Spleen (tissue), 11 donors: Measurements from ENCODE around the gene TMEM107. TPM values are rescaled to one million over a fixed set of nuclear protein-coding genes. Genes with fewer than 3 reads are reported as not detected.

Experiments
- DNase-seq: peaks from one replicate; pipeline ENCODE4 v3.0.0-alpha.2; 2020
- H3K27ac ChIP-seq, 8 donors: fragments of 200-600 bp; sonication (generic) in 7 of 8; 1 replicate in 4 of 8; 2 replicates in 4 of 8; pipeline versions ENCODE4 v1.5.0 to v1.8.0; 2016 to 2021; ENCODE audit warnings: inconsistent platforms in 4 of 8, mild to moderate bottlenecking in 4 of 8, moderate library complexity in 1 of 8
- H3K27me3 ChIP-seq, 7 donors: fragments of 200-600 bp; sonication (generic) in 6 of 7; replicated peaks in 1 of 7; 1 replicate in 4 of 7; 2 replicates in 3 of 7; pipeline versions ENCODE4 v1.5.0 to v1.8.0; 2016 to 2021; ENCODE audit warnings: inconsistent platforms in 3 of 7, mild to moderate bottlenecking in 1 of 7
- H3K36me3 ChIP-seq, 6 donors: fragments of 200-600 bp; sonication (generic) in 5 of 6; 1 replicate in 4 of 6; 2 replicates in 2 of 6; pipeline versions ENCODE4 v1.5.0 to v1.8.0; 2016 to 2021; ENCODE audit warnings: inconsistent platforms in 2 of 6
- H3K4me1 ChIP-seq, 6 donors: fragments of 200-600 bp; sonication (generic) in 5 of 6; 1 replicate in 3 of 6; 2 replicates in 3 of 6; pipeline versions ENCODE4 v1.5.0 to v1.8.0; 2016 to 2021; ENCODE audit warnings: inconsistent platforms in 3 of 6
- H3K4me3 ChIP-seq, 8 donors: fragments of 200-600 bp; sonication (generic) in 7 of 8; 1 replicate in 4 of 8; 2 replicates in 4 of 8; pipeline versions ENCODE4 v1.5.0 to v1.8.0; 2016 to 2021; ENCODE audit warnings: inconsistent platforms in 4 of 8, mild to moderate bottlenecking in 4 of 8, moderate library complexity in 2 of 8
- H3K9me3 ChIP-seq, 8 donors: fragments of 200-600 bp; sonication (generic) in 7 of 8; 1 replicate in 4 of 8; 2 replicates in 4 of 8; pipeline versions ENCODE4 v1.5.0 to v1.8.0; 2016 to 2021; ENCODE audit warnings: inconsistent platforms in 4 of 8
- POLR2A ChIP-seq, 3 donors: fragments of 450-650 bp; IDR thresholded peaks; one replicate each; pipeline ENCODE4 v1.5.1; 2017; ENCODE audit warnings: antibody characterized with exemption in 3 of 3, mild to moderate bottlenecking in 1 of 3
- POLR2AphosphoS5 ChIP-seq, 3 donors: sonication (generic); formaldehyde crosslinking; IDR thresholded peaks; one replicate each; pipeline ENCODE4 v1.5.1; 2017; ENCODE audit warnings: antibody characterized with exemption in 3 of 3
- WGBS, 5 donors: extraction: QIAGEN DNeasy Blood & Tissue Kit in 3 of 5; methylation state at CpG; one replicate each; pipeline versions ENCODE4 v1.1.5 to v1.1.7; 2013 to 2018; 5-methylcytosine and 5-hydroxymethylcytosine counted together
- intact Hi-C: fragments of 100-400 bp; cut with DNase I; formaldehyde crosslinking; loops from one replicate; pipeline ENCODE4 v1.15.0; 2023; ENCODE audit warnings: low total_unique reads
- polyA plus RNA-seq, 3 donors: library from polyadenylated mRNA; stranded (reverse); fragments of 200-250 nt; gene quantifications; one replicate each; pipeline ENCODE4 v1.2.1, GENCODE V29; 2013
- total RNA-seq, 7 donors: library from RNA; depleted of rRNA in 3 of 7; stranded (reverse); fragments of >200 nt in 3 of 7; fragmentation: NEBNext Ultra II Directional in 4 of 7; extraction: Animal tissue kit (Norgen Biotek cat#: 25700) in 4 of 7; gene quantifications; one replicate each; pipeline versions ENCODE4 v1.1.0 to v1.2.1, GENCODE V29; 2016 to 2021
- TF ChIP-seq, protein P1 (sequence below), 11 experiments: fragments of 200-600 bp in 7 of 11; fragments of 450-650 bp in 4 of 11; sonication (generic) in 4 of 11; IDR thresholded peaks in 8 of 11; conservative IDR thresholded peaks in 3 of 11; 1 replicate in 7 of 11; 2 replicates in 4 of 11; pipeline versions ENCODE4 v1.4.0 to v1.8.0; 2016 to 2021; ENCODE audit warnings: antibody characterized with exemption in 11 of 11, inconsistent platforms in 4 of 11, mild to moderate bottlenecking in 1 of 11
- donor health status: healthy with polysubstance abuse.
- donor health status: DM: no; HTN: no; CAD: no; lungs with moderate emphysema.
- donor health status: DM: no; HTN: no; CAD: no.
- donor health status: Bipolar disorder and iron deficiency.
- donor health status: healthy.
- donor health status: DM: no; HTN: no; CAD: no.
- donor health status: DM: yes; HTN: yes; CAD: no.

TMEM107 gene
- total and polyA plus RNA-seq, 10 donors: 8.1 to 42.2 (median 16.6) TPM

DNA sequence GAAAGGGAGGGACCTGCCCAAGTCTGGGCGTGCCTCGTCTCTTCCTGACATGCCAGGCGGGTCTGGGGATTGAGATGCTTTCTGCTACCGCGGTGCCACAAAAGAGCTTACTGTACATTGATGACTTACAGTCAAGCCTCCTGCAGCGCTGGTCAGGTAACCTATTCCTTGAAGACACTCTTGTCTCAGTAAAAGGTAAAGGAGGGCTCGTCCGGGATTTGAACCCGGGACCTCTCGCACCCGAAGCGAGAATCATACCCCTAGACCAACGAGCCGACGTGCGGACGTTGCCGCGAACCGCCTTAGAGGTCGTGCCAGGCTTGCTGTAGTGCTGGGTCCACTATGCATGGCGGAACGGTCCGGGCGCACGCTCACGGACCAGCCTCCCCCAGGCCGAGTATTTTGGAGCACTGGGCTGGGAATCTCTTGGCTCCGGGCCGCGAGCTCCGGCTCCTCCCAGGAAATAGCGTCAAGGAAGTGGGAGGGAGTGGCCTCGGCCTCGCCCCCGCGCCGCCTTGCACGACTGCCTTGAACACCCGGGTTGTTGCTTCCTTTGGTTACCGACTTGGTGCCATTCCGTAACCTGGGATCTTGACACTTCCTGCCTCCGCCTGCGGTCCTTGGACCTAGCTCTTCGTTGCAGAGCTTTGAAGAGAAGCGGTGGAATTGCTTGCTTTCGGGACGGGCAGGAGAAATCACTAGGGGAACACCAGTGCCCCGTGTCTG is 46.6 kb upstream of the TMEM107 start:
- intact Hi-C loops: loop anchor here (10.0 kb wide), 1 partner anchor 72 kb away; the partner anchor contains the start of gene SLC25A35
- Histone ChIP-seq H3K27ac (peak overlapping the region; percentile 94 to 99 (median 98)), H3K9me3 (no peaks in the 10 kb centered on the region), H3K4me1 (peaks cover 18 to 74% (median 46%) of the 10 kb centered on the region in 6 donors), H3K27me3 (no peaks in the 10 kb centered on the region), H3K36me3 (peaks cover 0 to 25% (median 6%) of the 10 kb centered on the region in 6 donors), H3K4me3 (peak overlapping the region; percentile 54 to 79 (median 66))
- TF ChIP-seq, protein P1, sequence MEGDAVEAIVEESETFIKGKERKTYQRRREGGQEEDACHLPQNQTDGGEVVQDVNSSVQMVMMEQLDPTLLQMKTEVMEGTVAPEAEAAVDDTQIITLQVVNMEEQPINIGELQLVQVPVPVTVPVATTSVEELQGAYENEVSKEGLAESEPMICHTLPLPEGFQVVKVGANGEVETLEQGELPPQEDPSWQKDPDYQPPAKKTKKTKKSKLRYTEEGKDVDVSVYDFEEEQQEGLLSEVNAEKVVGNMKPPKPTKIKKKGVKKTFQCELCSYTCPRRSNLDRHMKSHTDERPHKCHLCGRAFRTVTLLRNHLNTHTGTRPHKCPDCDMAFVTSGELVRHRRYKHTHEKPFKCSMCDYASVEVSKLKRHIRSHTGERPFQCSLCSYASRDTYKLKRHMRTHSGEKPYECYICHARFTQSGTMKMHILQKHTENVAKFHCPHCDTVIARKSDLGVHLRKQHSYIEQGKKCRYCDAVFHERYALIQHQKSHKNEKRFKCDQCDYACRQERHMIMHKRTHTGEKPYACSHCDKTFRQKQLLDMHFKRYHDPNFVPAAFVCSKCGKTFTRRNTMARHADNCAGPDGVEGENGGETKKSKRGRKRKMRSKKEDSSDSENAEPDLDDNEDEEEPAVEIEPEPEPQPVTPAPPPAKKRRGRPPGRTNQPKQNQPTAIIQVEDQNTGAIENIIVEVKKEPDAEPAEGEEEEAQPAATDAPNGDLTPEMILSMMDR (IDR thresholded peaks at IDR 0.05 in 8 of 11, conservative IDR thresholded peaks at IDR 0.05 in 3 of 11): peak in 2 of 11 experiments; percentile 3 to 13
- TF ChIP-seq POLR2AphosphoS5 (IDR thresholded peaks at IDR 0.05) (peak; percentile 96 to 98 (median 97)), POLR2A (IDR thresholded peaks at IDR 0.05) (peak in 2 of 3 donors; percentile 38 to 75)
- peak; percentile 97 for DNase-seq
- 0 to 1% (median 0%) methylated on average over 31 to 49 of the region's 49 CpGs for WGBS, 5 donors

GRCh38 chr17:8222380-8222629 is 46.1 kb upstream of the TMEM107 start:
- DNase-seq: no peak
- Histone ChIP-seq H3K27me3 (no peaks in the 10 kb centered on the region), H3K27ac (peak overlapping the region; percentile 94 to 99 (median 98)), H3K36me3 (peaks cover 0 to 20% (median under 1%) of the 10 kb centered on the region in 6 donors), H3K9me3 (no peaks in the 10 kb centered on the region), H3K4me3 (peak overlapping the region; percentile 54 to 79 (median 66)), H3K4me1 (peaks cover 18 to 69% (median 44%) of the 10 kb centered on the region in 6 donors)
- intact Hi-C loops: loop anchor here (10.0 kb wide), 1 partner anchor 72 kb away; the partner anchor contains the start of gene SLC25A35
- 0 to 1% (median 0%) methylated on average over 8 to 9 of the region's 9 CpGs for WGBS, 5 donors
- TF ChIP-seq POLR2A (IDR thresholded peaks at IDR 0.05) (peak in 2 of 3 donors; percentile 12 to 38), POLR2AphosphoS5 (IDR thresholded peaks at IDR 0.05) (peak in 1 of 3 donors; percentile 22)
- TF ChIP-seq, protein P1 (IDR thresholded peaks at IDR 0.05 in 8 of 11, conservative IDR thresholded peaks at IDR 0.05 in 3 of 11): no peak

DNA sequence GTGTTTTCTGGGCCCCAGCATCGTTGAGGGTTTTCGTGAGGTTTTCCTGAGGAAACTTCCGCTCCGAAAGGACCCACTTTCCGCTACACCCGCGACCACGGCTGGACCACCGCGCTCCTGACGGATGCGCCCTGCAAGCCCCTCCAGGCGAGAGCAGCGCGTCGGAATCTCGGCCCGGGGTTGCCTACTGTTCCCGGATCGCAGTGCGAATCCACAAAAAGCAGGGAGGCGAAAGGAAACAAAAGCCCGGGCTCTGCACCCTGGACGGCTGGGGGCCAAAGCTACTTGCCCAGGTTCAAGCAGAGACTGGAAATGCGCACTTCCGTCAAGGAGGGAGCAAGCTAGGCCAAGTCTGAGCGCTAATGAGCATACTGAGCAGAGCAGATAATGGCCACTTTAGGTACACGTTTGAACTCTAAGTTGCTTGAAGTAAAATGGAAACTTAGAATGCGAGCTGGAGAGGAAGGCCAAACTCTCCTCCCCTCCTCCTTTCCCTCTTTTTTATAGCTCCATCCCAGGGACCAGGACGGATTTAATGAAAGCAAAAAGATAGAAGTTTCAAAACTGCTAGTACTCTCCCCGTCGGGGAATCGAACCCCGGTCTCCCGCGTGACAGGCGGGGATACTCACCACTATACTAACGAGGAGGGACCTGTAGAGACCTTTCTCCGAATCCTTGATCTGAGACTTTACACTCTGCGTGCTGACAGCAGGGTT is 45.6 kb upstream of the TMEM107 start:
- Histone ChIP-seq H3K36me3 (peaks cover 0 to 15% (median 0%) of the 10 kb centered on the region in 6 donors), H3K4me1 (peaks cover 18 to 64% (median 40%) of the 10 kb centered on the region in 6 donors), H3K27me3 (no peaks in the 10 kb centered on the region), H3K9me3 (no peaks in the 10 kb centered on the region), H3K27ac (peak overlapping the region; percentile 94 to 99 (median 98)), H3K4me3 (peak overlapping the region; percentile 54 to 79 (median 66))
- 0 to 1% (median 0%) methylated on average over 34 to 40 of the region's 40 CpGs for WGBS, 5 donors
- TF ChIP-seq POLR2AphosphoS5 (IDR thresholded peaks at IDR 0.05) (peak; percentile 61 to 72 (median 72)), POLR2A (IDR thresholded peaks at IDR 0.05) (peak in 1 of 3 donors; percentile 52)
- TF ChIP-seq, protein P1 (IDR thresholded peaks at IDR 0.05 in 8 of 11, conservative IDR thresholded peaks at IDR 0.05 in 3 of 11): peak in 1 of 11 experiments; percentile 3
- peak; percentile 90 for DNase-seq
- intact Hi-C loops: loop anchor here (10.0 kb wide), 1 partner anchor 73 kb away; the partner anchor contains the start of gene SLC25A35
